NCI-H146 (cell line): ENCODE measurements around the gene CAPN11.
"Not testable (repeated sequence)": the region's sequence is repeated elsewhere in the genome, so short reads cannot be mapped to it uniquely, and the experiment has no call there.

Source experiments
- DNase-seq: peaks from one replicate; lab custom pipeline; 2025; lab: John Stamatoyannopoulos, UW

Gene CAPN11

DNA sequence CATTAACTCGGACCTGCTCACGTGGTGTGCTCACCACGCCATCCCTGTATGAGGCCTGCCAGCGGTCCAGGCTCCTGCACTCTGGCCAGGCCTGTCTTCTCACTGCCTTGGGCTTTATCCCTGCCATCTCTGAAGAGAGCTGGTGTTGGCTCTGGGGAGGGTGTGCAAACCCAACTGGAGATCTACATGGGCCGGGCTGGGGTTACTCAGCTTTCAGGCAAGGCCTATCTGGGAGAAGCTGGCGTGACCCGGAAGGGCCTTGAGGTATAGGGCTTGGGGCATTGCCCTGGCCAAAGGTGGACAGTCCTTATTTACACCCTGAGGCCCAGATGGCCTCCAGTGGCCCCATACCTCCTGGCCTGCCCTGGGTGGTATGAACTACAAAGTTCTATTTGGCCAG, 69.8 kb downstream of the CAPN11 start:
- DNase-seq, result no peak

DNA sequence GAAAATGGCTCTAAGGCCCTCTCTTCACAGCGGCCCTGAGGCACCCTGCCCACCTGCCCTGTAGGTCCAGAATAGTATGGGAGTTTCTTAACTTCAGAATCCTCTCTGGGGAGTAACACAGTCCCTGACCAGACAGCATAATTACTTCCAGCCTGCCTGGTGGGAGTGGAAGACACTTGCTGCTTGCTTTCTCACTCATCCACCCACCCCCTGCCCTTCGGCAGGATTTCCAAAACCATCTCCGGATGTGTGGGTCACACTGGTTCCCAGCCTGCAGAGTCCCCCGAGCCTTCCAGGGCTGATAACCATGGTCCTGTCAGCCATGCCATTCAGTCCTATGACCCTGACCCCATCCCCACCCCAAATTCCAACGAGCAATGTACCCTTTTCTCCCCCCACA, 70.2 kb downstream of the CAPN11 start:
- no peak for DNase-seq

DNA sequence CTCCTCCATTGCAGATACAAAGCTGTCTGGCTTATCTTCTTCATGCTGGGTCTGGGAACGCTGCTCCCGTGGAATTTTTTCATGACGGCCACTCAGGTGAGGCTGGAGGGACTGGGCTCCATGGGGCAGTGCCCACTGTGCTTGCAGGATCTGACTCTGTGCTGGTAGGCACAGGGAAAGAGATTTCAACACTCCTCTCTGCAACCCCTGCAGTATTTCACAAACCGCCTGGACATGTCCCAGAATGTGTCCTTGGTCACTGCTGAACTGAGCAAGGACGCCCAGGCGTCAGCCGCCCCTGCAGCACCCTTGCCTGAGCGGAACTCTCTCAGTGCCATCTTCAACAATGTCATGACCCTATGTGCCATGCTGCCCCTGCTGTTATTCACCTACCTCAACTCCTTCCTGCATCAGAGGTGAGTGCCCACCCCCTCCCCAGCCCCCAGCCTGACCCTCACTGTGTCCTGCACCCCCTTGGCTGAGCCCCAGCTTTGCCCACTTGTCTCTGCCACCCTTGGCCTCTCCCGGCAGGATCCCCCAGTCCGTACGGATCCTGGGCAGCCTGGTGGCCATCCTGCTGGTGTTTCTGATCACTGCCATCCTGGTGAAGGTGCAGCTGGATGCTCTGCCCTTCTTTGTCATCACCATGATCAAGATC, 70.9 kb downstream of the CAPN11 start:
- no peak for DNase-seq

DNA sequence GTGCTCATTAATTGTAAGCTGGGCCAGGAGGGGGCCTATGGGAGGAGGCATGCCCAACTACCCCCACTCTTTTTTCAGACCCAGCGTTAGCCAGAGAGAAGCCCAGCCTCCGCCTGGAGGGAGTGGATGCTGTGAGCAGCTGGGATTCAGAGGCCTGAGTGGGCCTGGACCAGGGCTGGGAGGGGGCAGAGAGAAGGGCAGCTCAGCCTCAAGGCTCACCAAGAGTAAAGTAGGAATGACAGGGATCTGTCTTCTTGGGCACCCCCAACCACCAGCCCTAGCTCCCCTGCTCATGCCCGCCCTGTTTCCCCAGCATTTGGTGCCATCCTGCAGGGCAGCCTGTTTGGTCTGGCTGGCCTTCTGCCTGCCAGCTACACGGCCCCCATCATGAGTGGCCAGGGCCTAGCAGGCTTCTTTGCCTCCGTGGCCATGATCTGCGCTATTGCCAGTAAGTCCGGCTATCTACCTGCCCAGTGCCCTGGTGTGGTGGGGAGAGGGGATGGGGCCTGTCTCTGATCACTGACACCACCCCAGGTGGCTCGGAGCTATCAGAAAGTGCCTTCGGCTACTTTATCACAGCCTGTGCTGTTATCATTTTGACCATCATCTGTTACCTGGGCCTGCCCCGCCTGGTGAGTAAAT, 71.5 kb downstream of the CAPN11 start:
- no peak for DNase-seq

DNA sequence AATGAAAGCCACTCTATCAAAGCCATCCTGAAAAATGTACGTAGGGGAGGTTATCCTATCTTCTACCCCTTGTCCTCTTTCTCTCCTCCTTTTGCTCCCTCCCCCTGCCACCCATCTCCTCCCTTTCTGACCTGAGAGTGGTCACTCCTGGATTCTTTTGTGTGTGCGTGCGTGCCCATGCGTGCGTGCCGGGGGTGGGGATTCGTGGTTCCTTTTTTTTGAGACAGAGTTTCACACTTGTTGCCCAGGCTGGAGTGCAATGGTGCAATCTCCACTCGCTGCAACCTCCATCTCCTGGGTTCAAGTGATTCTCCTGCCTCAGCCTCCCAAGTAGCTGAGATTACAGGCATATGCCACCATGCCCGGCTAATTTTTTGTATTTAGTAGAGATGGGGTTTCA, 72.8 kb downstream of the CAPN11 start:
- DNase-seq, result not testable (repeated sequence)

DNA sequence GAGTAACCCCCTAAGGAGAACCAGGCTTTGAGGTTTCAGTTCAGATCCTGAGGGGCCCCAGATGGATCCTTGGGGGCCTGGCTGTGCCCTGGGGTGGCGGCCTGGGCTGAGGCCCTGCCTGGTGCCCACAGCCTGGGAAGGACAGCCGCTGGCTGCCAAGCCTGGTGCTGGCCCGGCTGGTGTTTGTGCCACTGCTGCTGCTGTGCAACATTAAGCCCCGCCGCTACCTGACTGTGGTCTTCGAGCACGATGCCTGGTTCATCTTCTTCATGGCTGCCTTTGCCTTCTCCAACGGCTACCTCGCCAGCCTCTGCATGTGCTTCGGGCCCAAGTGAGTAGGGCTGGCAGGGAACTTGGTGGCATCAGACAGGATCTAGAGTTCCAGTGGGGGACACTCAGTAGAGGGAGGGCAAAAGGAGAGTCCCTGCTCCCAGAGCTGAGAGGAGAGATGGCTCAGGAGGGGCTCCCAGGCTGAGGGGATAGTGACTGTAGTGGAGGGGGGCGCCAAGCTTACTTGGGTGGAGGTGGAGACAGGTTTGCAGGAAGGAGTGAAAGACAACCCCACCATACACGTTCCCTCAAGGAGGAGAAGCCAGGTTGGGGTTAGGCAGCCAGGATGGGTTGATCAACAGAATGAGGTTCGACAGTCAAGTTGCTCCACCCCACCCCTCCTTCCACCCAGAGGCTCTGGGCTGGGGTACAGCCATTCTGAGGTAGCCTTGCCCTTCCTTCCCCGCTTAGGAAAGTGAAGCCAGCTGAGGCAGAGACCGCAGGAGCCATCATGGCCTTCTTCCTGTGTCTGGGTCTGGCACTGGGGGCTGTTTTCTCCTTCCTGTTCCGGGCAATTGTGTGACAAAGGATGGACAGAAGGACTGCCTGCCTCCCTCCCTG, 74.3 kb downstream of the CAPN11 start:
- DNase-seq, result no peak

DNA sequence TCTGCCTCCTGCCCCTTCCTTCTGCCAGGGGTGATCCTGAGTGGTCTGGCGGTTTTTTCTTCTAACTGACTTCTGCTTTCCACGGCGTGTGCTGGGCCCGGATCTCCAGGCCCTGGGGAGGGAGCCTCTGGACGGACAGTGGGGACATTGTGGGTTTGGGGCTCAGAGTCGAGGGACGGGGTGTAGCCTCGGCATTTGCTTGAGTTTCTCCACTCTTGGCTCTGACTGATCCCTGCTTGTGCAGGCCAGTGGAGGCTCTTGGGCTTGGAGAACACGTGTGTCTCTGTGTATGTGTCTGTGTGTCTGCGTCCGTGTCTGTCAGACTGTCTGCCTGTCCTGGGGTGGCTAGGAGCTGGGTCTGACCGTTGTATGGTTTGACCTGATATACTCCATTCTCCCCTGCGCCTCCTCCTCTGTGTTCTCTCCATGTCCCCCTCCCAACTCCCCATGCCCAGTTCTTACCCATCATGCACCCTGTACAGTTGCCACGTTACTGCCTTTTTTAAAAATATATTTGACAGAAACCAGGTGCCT, 75.0 kb downstream of the CAPN11 start:
- DNase-seq, result no peak
